Neural progenitor cell (in vitro differentiated cells): ENCODE results near the gene ENPP1. TPM values are rescaled to one million over a fixed set of nuclear protein-coding genes. Genes with fewer than 3 reads are reported as not detected.

Experiments
- DNase-seq: peaks from one replicate; pipeline ENCODE4 v3.0.0-alpha.2; 2016; ENCODE audit warnings: low spot score
- H2AFZ ChIP-seq: fragments of 200-600 bp; sonication (generic); replicated peaks from 2 replicates; pipeline ENCODE4 v1.6.1; 2016; ENCODE audit warnings: antibody characterized with exemption
- H3F3A ChIP-seq: fragments of 200-600 bp; sonication (generic); 2 replicates; pipeline ENCODE4 v1.6.1; 2016; ENCODE audit warnings: antibody characterized with exemption, low read depth
- H3K27ac ChIP-seq: fragments of 200-600 bp; sonication (generic); 2 replicates; pipeline ENCODE4 v1.5.1; 2016; ENCODE audit warnings: mild to moderate bottlenecking
- H3K27me3 ChIP-seq: fragments of 200-600 bp; sonication (generic); 2 replicates; pipeline ENCODE4 v1.6.1; 2016; ENCODE audit warnings: mild to moderate bottlenecking, moderate library complexity
- H3K36me3 ChIP-seq: fragments of 200-600 bp; sonication (generic); 2 replicates; pipeline ENCODE4 v1.5.1; 2016
- H3K4me1 ChIP-seq: fragments of 200-600 bp; sonication (generic); 2 replicates; pipeline ENCODE4 v1.6.1; 2016; ENCODE audit warnings: mixed run types
- H3K4me2 ChIP-seq: fragments of 200-600 bp; sonication (generic); 2 replicates; pipeline ENCODE4 v1.6.1; 2016
- H3K4me3 ChIP-seq: fragments of 200-600 bp; sonication (generic); 2 replicates; pipeline ENCODE4 v1.5.1; 2016
- H3K79me2 ChIP-seq: fragments of 200-600 bp; sonication (generic); 2 replicates; pipeline ENCODE4 v1.6.1; 2016; ENCODE audit warnings: low read depth
- H3K9ac ChIP-seq: fragments of 200-600 bp; sonication (generic); 2 replicates; pipeline ENCODE4 v1.6.1; 2016
- H3K9me3 ChIP-seq: fragments of 200-600 bp; sonication (generic); 2 replicates; pipeline ENCODE4 v1.5.1; 2016; ENCODE audit warnings: low read depth
- H4K20me1 ChIP-seq: fragments of 200-600 bp; sonication (generic); 2 replicates; pipeline ENCODE4 v1.6.1; 2016; ENCODE audit warnings: low read depth
- H3K27ac Mint-ChIP-seq: 3 replicates; pipeline ENCODE4 v1.8.0; 2021; ENCODE audit warnings: mixed read lengths
- H3K27me3 Mint-ChIP-seq: 2 replicates; pipeline ENCODE4 v1.8.0; 2022; ENCODE audit warnings: low read depth, mild to moderate bottlenecking, inconsistent platforms, moderate library complexity, mixed read lengths; ENCODE audit not compliant: insufficient read depth
- H3K36me3 Mint-ChIP-seq: 3 replicates; pipeline ENCODE4 v1.8.0; 2021; ENCODE audit warnings: mixed read lengths
- H3K4me1 Mint-ChIP-seq: 3 replicates; pipeline ENCODE4 v1.8.0; 2021; ENCODE audit warnings: mixed read lengths
- H3K4me3 Mint-ChIP-seq: 3 replicates; pipeline ENCODE4 v1.8.0; 2021; ENCODE audit warnings: mild to moderate bottlenecking, moderate library complexity, mixed read lengths
- H3K9me3 Mint-ChIP-seq: 3 replicates; pipeline ENCODE4 v1.8.0; 2020; ENCODE audit warnings: mixed read lengths
- EZH2 ChIP-seq: fragments of 200-600 bp; sonication (generic); IDR thresholded peaks from 2 replicates; pipeline ENCODE4 v1.6.1; 2017; ENCODE audit warnings: antibody characterized with exemption, mild to moderate bottlenecking, moderate library complexity
- EZH2phosphoT487 ChIP-seq: fragments of 200-600 bp; sonication (generic); IDR thresholded peaks from 2 replicates; pipeline ENCODE4 v1.6.1; 2017; ENCODE audit warnings: antibody characterized with exemption
- total RNA-seq: library from RNA; depleted of rRNA; stranded (reverse); fragments of >200 nt; gene quantifications from 2 replicates; pipeline ENCODE4 v1.2.3, GENCODE V29; 2015; ENCODE audit warnings: low replicate concordance
- TF ChIP-seq, protein P1 (sequence below): fragments of 200-600 bp; sonication (generic); IDR thresholded peaks from 2 replicates; pipeline ENCODE4 v1.5.1; 2017; ENCODE audit warnings: antibody characterized with exemption, mild to moderate bottlenecking

The ENPP1 gene
- total RNA-seq, 1 donor from 2014 or later = 9.7 TPM

DNA sequence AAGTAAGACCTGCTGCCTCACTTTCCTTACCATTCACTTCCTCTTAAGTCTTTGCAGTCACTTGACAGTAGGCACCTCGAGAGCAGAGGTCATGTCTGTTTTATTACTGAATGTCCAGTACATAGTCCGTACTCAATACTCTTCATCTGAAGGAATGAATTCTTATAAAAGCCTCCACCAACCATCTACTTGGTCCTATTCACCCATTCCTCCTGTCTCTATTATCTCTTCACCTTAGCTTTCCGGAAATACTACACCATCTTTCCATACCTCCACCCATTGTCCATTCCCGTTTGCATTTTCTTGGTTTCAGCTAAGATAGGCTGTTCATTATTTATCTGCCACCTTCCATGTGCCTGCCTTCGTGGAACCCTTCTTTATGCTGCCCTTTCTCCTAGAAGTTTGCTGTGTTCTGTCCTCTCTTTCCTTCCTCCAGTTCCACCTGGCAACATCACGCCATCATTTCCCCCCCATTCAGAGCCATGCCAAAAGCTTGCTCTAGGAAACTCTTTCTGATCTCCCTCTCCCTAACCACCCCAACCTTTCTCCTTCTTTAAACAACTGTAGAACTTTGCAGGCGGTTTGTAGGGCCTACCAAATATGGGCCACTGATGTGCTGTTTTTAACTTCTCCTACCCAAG is 38.3 kb downstream of the ENPP1 start:
- H3K36me3 ChIP-seq = no peaks in the 10 kb centered on the region
- no peak overlapping the region for H3K27ac Mint-ChIP-seq
- H3K27ac ChIP-seq = no peak overlapping the region
- H3K4me1 ChIP-seq = no peaks in the 10 kb centered on the region
- TF ChIP-seq, protein P1, sequence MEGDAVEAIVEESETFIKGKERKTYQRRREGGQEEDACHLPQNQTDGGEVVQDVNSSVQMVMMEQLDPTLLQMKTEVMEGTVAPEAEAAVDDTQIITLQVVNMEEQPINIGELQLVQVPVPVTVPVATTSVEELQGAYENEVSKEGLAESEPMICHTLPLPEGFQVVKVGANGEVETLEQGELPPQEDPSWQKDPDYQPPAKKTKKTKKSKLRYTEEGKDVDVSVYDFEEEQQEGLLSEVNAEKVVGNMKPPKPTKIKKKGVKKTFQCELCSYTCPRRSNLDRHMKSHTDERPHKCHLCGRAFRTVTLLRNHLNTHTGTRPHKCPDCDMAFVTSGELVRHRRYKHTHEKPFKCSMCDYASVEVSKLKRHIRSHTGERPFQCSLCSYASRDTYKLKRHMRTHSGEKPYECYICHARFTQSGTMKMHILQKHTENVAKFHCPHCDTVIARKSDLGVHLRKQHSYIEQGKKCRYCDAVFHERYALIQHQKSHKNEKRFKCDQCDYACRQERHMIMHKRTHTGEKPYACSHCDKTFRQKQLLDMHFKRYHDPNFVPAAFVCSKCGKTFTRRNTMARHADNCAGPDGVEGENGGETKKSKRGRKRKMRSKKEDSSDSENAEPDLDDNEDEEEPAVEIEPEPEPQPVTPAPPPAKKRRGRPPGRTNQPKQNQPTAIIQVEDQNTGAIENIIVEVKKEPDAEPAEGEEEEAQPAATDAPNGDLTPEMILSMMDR = no peak
- TF ChIP-seq EZH2phosphoT487 = no peak
- no peak for TF ChIP-seq EZH2
- H3K36me3 Mint-ChIP-seq = no peaks in the 10 kb centered on the region
- no peaks in the 10 kb centered on the region for H3K9me3 Mint-ChIP-seq
- no peak overlapping the region for H3K9ac ChIP-seq
- no peaks in the 10 kb centered on the region for H4K20me1 ChIP-seq
- no peak overlapping the region for H3K4me3 Mint-ChIP-seq
- H3K4me3 ChIP-seq = no peak overlapping the region
- H3K79me2 ChIP-seq = no peaks in the 10 kb centered on the region
- no peak overlapping the region for H3K4me2 ChIP-seq
- DNase-seq = no peak
- no peaks in the 10 kb centered on the region for H3K9me3 ChIP-seq
- H3K27me3 Mint-ChIP-seq = peaks cover 3% of the 10 kb centered on the region
- H3K4me1 Mint-ChIP-seq = peaks cover under 1% of the 10 kb centered on the region
- H2AFZ ChIP-seq = no peak overlapping the region
- no peaks in the 10 kb centered on the region for H3K27me3 ChIP-seq
- no peaks in the 10 kb centered on the region for H3F3A ChIP-seq

DNA sequence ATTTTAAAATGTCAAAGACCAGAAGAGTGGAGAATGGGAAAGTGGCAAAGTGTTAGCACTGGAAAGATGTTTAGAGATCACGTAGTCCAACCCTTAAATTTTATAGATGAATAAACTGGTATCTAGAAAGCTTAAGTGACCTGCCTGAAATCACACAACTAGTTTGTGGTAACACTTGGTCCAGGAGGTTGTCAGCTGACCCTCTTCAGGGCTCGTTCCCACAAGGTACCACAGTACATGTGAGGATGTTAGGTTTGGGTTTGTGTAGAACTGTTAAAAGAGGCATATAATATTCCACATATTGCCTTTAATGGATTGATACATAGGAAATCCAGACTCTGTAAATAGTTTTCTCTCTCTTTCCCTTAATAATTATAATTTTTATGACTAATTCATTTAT is 39.1 kb downstream of the ENPP1 start:
- Histone ChIP-seq H3K27ac (no peak overlapping the region), H3K9me3 (no peaks in the 10 kb centered on the region), H3K4me1 (no peaks in the 10 kb centered on the region), H3K27me3 (no peaks in the 10 kb centered on the region), H2AFZ (no peak overlapping the region), H3K4me2 (no peak overlapping the region), H3K79me2 (no peaks in the 10 kb centered on the region), H3K9ac (no peak overlapping the region), H3K36me3 (no peaks in the 10 kb centered on the region), H3K4me3 (no peak overlapping the region), H4K20me1 (no peaks in the 10 kb centered on the region), H3F3A (no peaks in the 10 kb centered on the region)
- H3K27me3 Mint-ChIP-seq = peaks cover 3% of the 10 kb centered on the region
- TF ChIP-seq, protein P1 = no peak
- TF ChIP-seq EZH2 = no peak
- no peak for TF ChIP-seq EZH2phosphoT487
- no peaks in the 10 kb centered on the region for H3K4me1 Mint-ChIP-seq
- H3K36me3 Mint-ChIP-seq = no peaks in the 10 kb centered on the region
- DNase-seq = no peak
- no peak overlapping the region for H3K27ac Mint-ChIP-seq
- no peak overlapping the region for H3K4me3 Mint-ChIP-seq
- H3K9me3 Mint-ChIP-seq = no peaks in the 10 kb centered on the region

DNA sequence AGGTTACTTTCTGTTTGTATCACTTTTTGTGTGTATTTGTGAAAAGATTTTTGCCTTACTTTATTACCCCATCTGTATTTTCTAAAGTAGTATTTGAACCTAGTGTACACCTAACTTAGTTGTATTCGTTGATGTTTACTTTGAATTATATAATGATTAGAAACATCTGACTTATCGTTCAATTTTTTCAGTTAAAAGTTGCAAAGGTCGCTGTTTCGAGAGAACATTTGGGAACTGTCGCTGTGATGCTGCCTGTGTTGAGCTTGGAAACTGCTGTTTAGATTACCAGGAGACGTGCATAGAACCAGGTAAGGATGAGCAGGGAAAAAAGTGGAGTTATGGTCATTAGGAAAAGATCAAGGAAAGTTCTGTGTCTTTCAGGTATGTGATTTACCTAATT is 42.0 kb downstream of the ENPP1 start:
- Histone ChIP-seq H3F3A (no peaks in the 10 kb centered on the region), H3K9ac (peak overlapping the region; percentile 5), H3K4me3 (no peak overlapping the region), H3K27ac (no peak overlapping the region), H3K36me3 (no peaks in the 10 kb centered on the region), H2AFZ (no peak overlapping the region), H4K20me1 (no peaks in the 10 kb centered on the region), H3K27me3 (no peaks in the 10 kb centered on the region), H3K79me2 (no peaks in the 10 kb centered on the region), H3K4me1 (no peaks in the 10 kb centered on the region), H3K4me2 (no peak overlapping the region), H3K9me3 (no peaks in the 10 kb centered on the region)
- Mint-ChIP-seq H3K9me3 (no peaks in the 10 kb centered on the region), H3K4me3 (no peak overlapping the region), H3K27me3 (peaks cover 3% of the 10 kb centered on the region), H3K4me1 (no peaks in the 10 kb centered on the region), H3K36me3 (no peaks in the 10 kb centered on the region), H3K27ac (no peak overlapping the region)
- TF ChIP-seq EZH2 = no peak
- TF ChIP-seq, protein P1 = no peak
- TF ChIP-seq EZH2phosphoT487 = no peak
- DNase-seq = no peak
